Measurements from ENCODE around the gene PHC2.

DNA sequence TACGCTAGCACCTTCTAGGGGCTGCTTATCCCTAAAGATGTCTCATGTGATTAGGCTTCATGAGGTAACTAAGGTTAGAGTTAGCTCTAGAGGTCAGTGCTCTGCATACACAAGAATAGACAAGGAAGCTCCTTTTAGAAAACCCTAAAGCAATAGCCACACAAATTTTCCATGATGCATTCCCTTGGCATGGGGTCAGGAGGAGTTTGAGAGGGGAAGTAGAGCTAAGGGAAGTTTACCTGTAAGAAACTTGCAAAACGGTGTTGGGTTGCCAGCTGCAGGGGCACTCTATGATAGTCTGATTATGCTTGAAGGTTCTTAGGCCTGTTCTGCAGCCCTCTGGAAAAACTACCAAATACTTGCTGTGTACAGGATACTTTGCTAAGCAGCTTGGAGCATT lies 71.0 kb downstream of the PHC2 start:
- no peak for TF ChIP-seq SP2 (tag by site-specific recombination; IDR thresholded peaks at IDR 0.05)
- TF ChIP-seq ZNF202 (tag by site-specific recombination; IDR thresholded peaks at IDR 0.05; ENCODE audit: borderline replicate concordance): no peak
- TF ChIP-seq, protein P1, sequence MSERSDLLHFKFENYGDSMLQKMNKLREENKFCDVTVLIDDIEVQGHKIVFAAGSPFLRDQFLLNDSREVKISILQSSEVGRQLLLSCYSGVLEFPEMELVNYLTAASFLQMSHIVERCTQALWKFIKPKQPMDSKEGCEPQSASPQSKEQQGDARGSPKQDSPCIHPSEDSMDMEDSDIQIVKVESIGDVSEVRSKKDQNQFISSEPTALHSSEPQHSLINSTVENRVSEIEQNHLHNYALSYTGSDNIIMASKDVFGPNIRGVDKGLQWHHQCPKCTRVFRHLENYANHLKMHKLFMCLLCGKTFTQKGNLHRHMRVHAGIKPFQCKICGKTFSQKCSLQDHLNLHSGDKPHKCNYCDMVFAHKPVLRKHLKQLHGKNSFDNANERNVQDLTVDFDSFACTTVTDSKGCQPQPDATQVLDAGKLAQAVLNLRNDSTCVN (tag by site-specific recombination; optimal IDR thresholded peaks at IDR 0.05): no peak
- TF ChIP-seq, protein P2, sequence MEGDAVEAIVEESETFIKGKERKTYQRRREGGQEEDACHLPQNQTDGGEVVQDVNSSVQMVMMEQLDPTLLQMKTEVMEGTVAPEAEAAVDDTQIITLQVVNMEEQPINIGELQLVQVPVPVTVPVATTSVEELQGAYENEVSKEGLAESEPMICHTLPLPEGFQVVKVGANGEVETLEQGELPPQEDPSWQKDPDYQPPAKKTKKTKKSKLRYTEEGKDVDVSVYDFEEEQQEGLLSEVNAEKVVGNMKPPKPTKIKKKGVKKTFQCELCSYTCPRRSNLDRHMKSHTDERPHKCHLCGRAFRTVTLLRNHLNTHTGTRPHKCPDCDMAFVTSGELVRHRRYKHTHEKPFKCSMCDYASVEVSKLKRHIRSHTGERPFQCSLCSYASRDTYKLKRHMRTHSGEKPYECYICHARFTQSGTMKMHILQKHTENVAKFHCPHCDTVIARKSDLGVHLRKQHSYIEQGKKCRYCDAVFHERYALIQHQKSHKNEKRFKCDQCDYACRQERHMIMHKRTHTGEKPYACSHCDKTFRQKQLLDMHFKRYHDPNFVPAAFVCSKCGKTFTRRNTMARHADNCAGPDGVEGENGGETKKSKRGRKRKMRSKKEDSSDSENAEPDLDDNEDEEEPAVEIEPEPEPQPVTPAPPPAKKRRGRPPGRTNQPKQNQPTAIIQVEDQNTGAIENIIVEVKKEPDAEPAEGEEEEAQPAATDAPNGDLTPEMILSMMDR (tag by site-specific recombination; IDR thresholded peaks at IDR 0.05): no peak
